VCaP (cell line): ENCODE results near the gene RHOXF2B.
"Not testable (repeated sequence)": the region's sequence is repeated elsewhere in the genome, so short reads cannot be mapped to it uniquely, and the experiment has no call there.

ENCODE experiments used
- H3K27ac ChIP-seq: fragments of 450-650 bp; 2 replicates; pipeline ENCODE4 v1.5.1; 2017
- CTCF ChIP-seq: fragments of 450-650 bp; conservative IDR thresholded peaks from 2 replicates; pipeline ENCODE4 v1.5.1; 2017; ENCODE audit warnings: mild to moderate bottlenecking, moderate library complexity

RHOXF2B gene

GRCh38 chrX:120087289-120088017 is 10.0 kb upstream of the RHOXF2B start:
- no peak overlapping the region for H3K27ac ChIP-seq
- TF ChIP-seq CTCF: no peak

GRCh38 chrX:120085553-120086185 is 8.2 kb upstream of the RHOXF2B start:
- H3K27ac ChIP-seq: not testable (repeated sequence)

- not testable (repeated sequence) for H3K27ac ChIP-seq
These were observed 11.3 kb downstream of the RHOXF2B start for GRCh38 chrX:120066169-120066568.

GRCh38 chrX:120042712-120043111 is 34.8 kb downstream of the RHOXF2B start:
- not testable (repeated sequence) for H3K27ac ChIP-seq

DNA sequence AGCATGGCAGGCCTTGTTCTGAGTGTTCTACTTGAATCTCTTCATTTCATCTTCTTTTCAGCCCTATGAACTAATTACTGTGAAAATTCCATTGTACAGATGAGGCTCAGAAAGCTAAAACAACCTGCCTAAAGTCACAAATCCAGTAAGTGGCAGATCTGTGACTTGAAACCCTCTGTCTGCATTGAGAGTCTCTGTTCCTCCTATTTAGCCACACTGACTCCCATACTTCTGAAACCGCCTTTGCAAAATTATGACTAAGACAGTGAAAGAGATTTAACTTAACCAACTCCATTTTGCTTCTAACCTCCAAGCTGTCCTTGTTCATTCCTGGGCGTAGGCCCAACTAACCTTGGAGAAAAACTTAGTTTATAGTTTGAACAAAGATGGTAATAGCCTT is 35.2 kb downstream of the RHOXF2B start:
- not testable (repeated sequence) for H3K27ac ChIP-seq

GRCh38 chrX:120040176-120040575 is 37.3 kb downstream of the RHOXF2B start:
- H3K27ac ChIP-seq: not testable (repeated sequence)

- H3K27ac ChIP-seq: not testable (repeated sequence)
These were observed 38.3 kb downstream of the RHOXF2B start for GRCh38 chrX:120039087-120039733.

- H3K27ac ChIP-seq: no peak overlapping the region
These were observed 40.8 kb downstream of the RHOXF2B start for GRCh38 chrX:120036704-120037103.

DNA sequence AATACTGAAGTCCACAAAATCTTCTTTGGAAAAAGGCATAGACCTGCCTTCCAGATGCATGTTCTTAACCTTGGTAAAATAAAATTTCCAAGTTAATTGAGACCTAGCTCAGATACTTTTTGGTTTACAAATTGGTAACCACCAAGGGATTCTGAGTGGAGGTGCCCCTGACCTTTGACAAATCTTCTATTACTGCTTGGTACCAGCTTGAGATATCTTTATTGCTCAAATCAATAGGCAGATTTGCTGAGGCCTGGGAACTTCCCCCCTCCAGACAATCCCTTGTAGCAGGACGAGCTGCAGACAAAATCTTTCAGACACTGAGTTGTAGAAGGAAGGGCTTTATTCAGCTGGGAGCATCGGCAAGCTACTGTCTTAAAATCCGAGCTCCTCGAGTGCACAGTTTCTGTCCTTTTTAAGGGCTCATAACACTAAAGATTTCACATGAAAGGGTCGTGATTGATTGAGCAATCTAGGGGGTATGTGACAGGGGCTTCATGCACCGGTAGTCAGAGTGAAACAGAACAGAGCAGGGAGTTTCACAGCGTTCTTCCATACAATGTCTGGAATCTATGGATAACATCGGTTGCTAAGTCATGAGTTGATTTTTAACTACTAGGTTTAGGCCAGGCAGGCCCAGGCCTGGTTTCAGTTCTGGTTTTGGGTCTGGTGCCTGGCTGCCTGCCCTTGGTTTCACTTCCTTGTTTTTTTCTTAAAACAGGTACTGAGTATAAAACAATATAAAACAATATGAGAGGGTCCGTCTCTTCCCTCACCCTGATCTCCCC is 41.8 kb downstream of the RHOXF2B start:
- H3K27ac ChIP-seq: not testable (repeated sequence)

More at GRCh38 chrX:120036704-120037103, 40.8 kb downstream of the RHOXF2B start:
- no peak for TF ChIP-seq CTCF

DNA sequence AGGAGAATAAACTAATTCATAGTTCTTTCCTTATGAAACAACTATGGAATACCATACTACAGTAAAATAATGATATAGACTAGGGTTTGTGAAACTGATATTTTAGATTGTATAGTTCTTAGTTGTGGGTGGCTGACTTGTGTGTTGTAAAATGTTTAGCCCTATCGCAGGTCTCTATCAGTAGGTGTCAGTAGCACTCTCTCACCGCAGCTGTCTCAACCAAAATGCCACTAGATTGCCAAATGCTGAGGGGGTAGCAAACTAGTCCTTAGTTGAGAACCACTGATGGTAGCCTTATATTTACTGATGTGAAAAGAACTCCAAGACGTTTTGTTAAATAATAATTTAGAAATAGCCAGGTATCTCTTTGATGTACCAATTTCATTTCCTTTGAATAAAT is 48.1 kb downstream of the RHOXF2B start:
- H3K27ac ChIP-seq: no peak overlapping the region
- TF ChIP-seq CTCF: peak; percentile 31

GRCh38 chrX:120023259-120023658 is 54.2 kb downstream of the RHOXF2B start:
- no peak overlapping the region for H3K27ac ChIP-seq
- TF ChIP-seq CTCF: no peak
